GM21360 (cell line): ENCODE results near the gene PKMYT1.
A peak's percentile ranks its signal among the peaks of the same experiment; 100 is the strongest.
"Not testable (repeated sequence)": the region's sequence is repeated elsewhere in the genome, so short reads cannot be mapped to it uniquely, and the experiment has no call there.

Source experiments
- ATAC-seq: cut with Tn5 transposase; IDR thresholded peaks from one replicate; pipeline ENCODE4 v1.9.1; 2021; ENCODE audit warnings: mild to moderate bottlenecking, moderate library complexity; ENCODE audit not compliant: unreplicated experiment

The PKMYT1 gene

DNA sequence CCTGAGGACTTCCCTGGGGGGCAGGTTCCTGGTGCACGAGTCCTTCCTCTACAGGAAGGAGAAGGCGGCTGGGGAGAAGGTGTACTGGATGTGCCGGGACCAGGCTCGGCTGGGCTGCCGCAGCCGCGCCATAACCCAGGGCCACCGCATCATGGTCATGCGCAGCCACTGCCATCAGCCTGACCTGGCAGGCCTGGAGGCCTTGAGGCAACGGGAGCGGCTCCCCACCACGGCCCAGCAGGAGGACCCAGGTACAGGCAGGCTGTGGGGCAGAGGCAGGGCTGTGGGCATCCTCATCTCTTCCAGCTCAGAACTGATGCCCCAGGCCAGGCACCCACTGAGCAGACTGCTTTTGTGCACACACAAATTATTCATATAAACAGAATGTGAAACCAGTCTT, 42.0 kb downstream of the PKMYT1 start:
- no peak for ATAC-seq

DNA sequence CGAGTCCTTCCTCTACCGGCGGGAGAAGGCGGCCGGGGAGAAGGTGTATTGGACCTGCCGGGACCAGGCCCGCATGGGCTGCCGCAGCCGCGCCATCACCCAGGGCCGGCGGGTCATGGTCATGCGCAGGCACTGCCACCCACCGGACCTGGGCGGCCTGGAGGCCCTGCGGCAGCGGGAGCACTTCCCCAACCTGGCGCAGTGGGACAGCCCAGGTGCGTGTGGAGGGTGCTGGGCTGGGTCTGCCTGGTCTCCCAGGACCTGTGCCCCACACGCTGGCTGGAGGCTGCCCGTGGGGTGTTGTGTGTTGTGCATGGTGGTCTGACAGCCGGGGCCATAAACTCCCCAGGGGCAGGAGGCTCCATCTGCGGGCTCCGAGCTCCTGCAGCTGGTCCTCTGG, 43.1 kb downstream of the PKMYT1 start:
- no peak for ATAC-seq

DNA sequence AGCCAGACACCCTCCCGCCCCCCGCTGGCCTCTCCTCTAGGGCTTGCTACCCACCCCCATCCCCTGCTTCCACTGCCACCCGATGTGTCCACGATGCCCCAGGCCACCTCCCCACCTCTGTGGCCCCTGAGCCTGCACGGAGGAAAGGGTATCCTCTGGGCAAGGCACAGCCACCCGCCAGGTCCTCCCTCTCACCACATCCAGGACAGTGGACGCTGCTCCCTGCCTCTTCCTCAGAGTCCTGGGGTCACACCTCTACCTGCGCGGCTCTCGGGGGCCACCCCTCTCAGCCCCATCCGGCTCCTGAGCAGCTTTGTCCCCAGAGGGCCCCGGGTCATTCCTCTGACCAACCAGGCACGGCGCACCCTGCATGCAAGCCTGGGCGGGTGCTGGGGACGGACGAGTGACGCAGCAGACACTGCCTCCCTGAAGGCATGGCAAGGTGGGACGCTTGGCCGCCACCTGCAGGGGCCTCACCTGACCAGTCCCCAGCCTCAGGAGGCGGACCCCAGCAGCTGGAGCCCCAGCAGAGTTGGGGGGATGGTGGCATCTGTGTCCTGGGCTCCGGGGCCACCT, 43.7 kb downstream of the PKMYT1 start:
- no peak for ATAC-seq

DNA sequence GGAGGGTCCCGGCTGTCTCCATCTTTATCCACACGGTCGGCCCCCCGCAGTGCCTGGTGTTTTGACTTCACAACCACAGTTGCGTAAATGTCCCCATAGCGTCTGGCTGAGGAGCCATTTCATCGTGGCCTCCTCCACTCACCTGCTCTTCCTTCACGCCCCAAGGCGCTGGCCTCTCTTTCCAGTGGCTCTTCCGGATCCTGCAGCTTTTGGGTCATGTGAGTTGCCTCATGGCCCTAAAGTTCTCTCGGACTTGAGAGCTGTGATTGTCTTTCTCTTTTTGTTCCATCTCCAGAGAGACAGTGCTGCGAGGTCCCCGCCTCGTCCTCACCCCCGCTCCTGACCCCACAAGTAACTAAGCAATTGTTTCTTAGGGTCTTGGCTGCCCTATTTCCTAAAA, 45.8 kb downstream of the PKMYT1 start:
- no peak for ATAC-seq

DNA sequence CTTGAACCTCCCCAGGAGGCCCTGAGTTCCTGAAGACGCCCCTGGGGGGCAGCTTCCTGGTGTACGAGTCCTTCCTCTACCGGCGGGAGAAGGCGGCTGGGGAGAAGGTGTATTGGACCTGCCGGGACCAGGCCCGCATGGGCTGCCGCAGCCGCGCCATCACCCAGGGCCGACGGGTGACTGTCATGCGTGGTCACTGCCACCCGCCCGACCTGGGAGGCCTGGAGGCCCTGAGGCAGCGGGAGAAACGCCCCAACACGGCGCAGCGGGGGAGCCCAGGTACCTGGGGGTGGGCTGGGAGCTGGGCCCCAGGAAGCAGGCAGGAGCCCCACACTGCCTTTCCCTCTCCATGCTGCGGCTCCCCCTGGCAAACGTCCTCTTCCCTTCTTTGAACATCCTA, 46.5 kb downstream of the PKMYT1 start:
- no peak for ATAC-seq

DNA sequence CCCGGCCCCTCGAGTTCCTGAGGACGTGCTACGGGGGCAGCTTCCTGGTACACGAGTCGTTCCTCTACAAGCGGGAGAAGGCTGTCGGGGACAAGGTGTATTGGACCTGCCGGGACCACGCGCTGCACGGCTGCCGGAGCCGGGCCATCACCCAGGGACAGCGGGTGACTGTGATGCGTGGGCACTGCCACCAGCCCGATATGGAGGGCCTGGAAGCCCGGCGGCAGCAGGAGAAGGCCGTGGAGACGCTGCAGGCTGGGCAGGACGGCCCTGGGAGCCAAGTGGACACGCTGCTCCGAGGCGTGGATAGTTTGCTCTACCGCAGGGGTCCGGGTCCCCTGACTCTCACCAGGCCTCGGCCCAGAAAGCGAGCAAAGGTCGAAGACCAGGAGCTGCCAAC, 47.1 kb downstream of the PKMYT1 start:
- no peak for ATAC-seq

DNA sequence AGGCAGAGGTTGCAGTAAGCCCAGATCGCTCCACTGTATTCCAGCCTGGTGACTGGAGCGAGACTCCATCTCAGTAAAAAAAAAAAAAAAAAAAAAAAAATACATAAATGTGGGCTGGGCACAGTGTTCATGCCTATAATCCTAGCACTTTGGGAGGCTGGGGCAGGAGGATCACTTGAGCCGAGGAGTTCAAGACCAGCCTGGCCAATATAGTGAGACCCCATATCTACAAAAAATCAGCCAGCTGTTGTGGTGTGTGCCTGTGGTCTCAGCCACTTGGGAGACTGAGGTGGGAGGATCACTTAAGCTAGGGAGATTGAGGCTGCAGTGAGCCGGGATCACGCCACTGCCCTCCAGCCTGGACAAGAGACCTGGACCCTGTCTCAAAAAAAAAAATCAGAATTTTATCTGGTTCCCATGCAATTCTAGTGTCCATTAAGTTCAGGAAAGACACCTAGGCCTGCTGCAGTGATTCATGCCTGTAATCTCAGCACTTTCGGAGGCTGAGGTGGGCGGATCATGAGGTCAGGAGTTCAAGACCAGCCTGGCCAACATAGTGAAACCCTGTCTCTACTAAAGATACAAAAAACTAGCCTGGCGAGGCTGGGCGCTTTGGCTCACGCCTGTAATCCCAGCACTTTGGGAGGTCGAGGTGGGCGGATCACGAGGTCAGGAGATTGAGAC, 48.9 kb downstream of the PKMYT1 start:
- ATAC-seq: not testable (repeated sequence)

DNA sequence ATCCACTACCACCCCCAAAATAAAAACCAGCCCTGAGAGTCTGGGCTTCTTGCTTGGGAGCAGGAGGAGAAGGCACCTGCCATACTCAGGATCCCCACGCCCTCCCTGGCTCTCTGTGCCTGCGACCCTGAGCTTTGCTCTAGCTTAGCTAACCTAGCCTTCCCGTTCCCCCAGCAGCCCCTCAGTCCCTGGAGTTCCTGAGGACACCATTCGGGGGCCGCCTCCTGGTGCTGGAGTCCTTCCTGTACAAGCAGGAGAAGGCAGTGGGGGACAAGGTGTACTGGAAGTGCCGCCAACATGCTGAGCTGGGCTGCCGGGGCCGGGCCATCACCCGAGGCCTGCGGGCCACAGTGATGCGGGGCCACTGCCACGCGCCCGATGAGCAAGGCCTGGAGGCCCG, 50.0 kb downstream of the PKMYT1 start:
- ATAC-seq: no peak

DNA sequence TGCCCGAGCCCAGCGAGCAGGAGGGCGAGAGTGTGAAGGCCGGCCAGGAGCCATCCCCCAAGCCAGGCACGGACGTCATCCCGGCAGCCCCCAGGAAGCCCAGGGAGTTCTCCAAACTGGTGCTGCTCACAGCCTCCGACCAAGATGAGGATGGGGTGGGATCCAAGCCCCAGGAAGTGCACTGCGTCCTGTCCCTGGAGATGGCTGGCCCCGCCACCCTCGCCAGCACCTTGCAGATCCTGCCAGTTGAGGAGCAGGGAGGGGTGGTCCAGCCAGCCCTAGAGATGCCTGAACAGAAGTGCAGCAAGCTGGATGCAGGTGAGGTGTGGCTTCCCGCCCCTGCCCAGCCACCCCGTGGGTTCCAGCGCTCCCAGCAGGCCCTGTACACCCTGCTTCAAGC, 50.6 kb downstream of the PKMYT1 start:
- ATAC-seq: no peak

DNA sequence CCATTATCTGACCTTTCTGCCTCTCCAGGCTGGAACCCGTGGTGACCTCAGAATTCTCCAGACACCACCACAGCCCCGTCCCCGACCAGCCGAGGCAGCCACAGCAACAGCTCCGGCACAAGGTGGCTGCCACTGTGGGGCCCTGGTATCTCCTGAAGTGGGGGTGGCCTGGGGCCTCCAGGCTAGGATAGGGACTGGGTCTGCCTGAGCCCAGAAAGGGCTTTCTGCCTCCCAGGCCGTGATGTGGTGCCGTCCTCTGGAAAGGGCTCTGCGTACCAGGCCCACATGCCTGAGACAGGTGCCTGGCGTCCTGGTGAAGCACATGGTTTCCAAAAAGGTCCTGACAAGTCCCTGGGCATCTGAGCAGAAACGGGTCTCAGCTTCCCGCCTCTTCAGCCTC, 51.5 kb downstream of the PKMYT1 start:
- ATAC-seq: no peak

DNA sequence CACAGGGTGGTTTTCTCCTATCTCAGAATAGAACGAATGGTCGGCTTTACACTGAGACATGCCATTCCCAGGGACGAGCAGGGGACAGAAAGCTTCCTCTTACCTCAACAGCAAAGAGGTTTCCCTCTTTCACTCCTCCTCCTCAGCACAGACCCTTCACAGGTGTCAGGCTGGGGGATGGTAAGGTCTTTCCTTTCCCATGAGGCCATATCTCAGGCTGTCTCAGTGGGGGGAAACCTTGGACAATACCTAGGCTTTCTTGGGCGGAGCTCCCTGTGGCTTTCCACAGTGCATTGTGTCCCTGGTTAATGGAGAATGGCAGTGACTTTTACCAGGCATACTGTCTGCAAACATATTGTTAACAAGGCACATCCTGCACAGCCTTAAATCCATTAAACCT, 52.1 kb downstream of the PKMYT1 start:
- not testable (repeated sequence) for ATAC-seq

DNA sequence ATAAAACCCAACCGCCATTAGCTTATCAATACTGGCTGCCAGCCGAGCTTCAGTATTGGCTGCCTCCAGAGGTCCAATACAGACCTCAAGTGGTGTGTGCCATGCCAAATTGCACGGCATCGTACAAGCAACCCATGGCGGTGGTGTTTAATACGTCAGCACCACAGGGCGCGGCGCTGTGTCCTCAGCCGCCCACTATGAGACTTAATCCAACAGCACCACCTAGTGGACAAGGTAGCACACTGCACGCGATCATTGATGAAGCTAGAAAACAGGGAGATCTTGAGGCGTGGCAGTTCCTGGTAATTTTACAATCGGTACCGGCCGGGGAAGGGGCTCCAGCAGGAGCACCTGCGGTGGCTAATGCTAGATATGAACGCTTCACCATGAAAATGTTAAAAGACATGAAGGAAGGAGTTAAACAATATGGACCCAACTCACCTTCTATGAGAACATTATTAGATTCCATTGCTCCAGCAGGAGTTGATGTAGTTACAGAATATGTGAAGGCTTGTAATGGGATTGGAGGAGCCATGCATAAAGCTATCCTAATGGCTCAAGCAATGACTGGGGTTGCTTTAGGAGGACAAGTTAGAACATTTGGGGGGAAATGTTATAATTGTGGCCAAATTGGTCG, 53.1 kb downstream of the PKMYT1 start:
- ATAC-seq: peak; percentile 71

DNA sequence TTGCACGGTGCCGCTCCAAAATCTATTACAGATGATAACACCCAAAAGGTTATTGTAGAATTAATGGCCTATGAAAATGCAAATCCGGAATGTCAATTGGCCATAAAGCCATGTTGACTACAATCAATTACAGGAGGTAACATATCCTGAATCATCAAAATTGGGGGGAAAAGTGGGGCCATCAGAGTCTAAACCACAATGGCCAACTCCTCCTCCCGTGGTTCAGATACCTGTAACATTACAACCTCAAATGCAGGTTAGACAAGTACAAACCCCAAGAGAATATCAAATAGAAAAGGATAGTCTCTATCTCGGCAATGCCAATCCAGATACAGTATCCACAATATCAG, 53.6 kb downstream of the PKMYT1 start:
- ATAC-seq: no peak

DNA sequence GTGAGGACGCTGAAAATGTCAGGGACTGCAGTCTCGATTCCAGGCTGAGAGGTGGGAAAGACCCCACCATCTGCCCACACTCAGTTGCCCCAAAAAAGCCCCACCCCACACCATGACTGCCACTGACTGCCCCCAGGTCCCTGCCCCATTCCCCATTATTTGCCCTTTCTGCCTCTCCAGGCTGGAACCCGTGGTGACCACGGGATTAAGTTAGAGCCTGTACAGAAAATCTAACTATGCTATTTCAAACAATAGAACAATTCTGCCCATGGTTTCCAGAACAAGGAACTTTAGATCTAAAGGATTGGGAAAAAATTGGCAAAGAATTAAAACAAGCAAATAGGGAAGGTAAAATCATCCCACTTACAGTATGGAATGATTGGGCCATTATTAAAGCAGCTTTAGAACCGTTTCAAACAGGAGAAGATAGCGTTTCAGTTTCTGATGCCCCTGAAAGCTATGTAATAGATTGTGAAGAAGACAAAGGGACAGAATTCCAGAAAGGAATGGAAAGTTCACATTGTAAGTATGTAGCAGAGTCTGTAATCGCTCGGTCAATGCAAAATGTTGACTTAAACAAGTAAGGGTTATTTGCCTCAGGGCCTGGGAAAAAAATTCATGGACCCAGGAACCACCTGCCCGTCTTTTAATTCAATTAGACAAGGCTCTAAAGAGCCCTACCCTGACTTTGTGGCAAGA, 54.1 kb downstream of the PKMYT1 start:
- ATAC-seq: no peak

DNA sequence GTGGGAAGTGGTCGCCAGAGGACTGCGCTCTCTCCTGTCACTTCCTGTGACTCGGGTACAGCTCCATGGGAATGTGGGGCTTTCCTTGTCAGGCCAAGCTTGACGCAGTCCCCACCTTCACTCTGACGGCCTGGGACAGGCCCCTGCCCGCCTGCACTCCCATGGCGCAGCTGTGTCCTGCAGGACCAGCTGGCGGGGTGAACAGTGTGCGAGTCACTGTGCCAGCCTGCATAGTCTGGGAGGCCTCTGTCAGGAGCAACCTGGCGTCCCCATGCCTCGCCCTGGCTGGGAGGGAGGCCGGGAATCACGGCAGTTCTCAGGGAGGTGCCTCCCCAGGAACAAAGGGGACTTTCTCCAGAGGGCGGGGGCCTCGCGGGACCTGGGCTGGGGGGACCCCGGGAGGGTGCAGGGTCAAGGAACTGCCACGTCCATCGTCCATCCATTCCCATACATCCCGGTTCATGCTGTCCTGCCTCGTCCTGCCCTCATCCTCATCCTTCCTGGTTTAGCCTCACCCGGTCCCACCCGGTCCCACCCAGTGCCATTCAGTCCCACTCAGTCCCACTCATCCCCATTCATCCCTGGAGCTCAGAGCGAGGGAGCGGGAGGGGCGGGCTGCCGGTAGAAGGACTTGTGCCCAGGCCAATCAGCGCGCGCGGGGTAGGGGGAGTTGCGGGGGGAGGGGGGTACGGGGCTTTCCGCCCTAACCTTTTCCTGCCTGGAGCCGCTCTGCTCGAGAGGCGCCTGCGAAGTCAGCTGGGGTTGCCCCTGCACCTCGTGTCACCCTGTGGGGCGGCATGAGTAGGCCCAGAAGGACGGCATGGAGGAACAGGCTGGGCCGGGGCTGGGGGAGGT, 55.1 kb downstream of the PKMYT1 start:
- ATAC-seq: no peak

DNA sequence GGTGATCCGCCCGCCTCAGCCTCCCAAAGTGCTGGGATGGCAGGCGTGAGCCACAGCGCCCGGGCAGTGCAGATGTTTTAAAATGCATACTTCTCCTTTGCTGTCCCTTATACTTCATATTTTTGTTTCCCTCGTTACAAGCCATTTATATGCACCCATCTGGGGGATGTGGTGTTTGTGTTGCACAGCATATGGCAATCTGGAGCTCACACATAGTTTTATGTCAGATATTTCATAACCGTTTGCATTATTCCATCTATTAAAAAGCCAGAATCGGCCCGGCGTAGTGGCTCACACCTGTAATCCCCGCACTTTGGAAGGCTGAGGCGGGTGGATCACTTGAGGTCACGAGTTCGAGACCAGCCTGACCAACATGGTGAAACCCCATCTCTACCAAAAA, 56.8 kb downstream of the PKMYT1 start:
- ATAC-seq: no peak
